Panc1 (cell line): Measurements from ENCODE around the gene ANXA3. TPM values are rescaled to one million over a fixed set of nuclear protein-coding genes. Genes with fewer than 3 reads are reported as not detected.

Experiments used
- ATAC-seq: fragments of 200-7000 bp; cut with Tn5 transposase; 2 replicates; pipeline ENCODE4 v1.9.1; 2020; ENCODE audit warnings: mild to moderate bottlenecking, moderate library complexity
- BruUV-seq: library from RNA; stranded (reverse); fragments of 400-500 nt; replicated peaks from 2 replicates; lab custom pipeline; 2021; lab: Mats Ljungman, UMichigan
- CTCF ChIA-PET: fragments of 300-600 bp; sonication (Branson Sonifier 250); formaldehyde crosslinking; loops from one replicate; lab custom pipeline; 2022; ENCODE audit warnings: antibody characterized with exemption; lab: Charles Lee
- POLR2A ChIA-PET: fragments of 300-600 bp; sonication (Branson Sonifier 250); formaldehyde crosslinking; loops from one replicate; lab custom pipeline; 2022; ENCODE audit warnings: antibody characterized with exemption; lab: Charles Lee
- DNase-seq: peaks from one replicate; pipeline ENCODE4 v3.0.0-alpha.2; 2010; ENCODE audit warnings: low read depth, low spot score
- H3K27ac ChIP-seq: 2 replicates; pipeline ENCODE4 v1.5.1; 2011; ENCODE audit warnings: mild to moderate bottlenecking, low read length, inconsistent platforms
- H3K27me3 ChIP-seq: fragments of 200-500 bp; sonication (Bioruptor generic); 2 replicates; pipeline ENCODE4 v1.6.0; 2014; ENCODE audit warnings: low read length, inconsistent platforms; ENCODE audit not compliant: control insufficient read depth, insufficient read depth
- H3K36me3 ChIP-seq: fragments of 200-500 bp; sonication (Bioruptor generic); 2 replicates; pipeline ENCODE4 v1.5.1; 2014; ENCODE audit warnings: inconsistent platforms, mild to moderate bottlenecking, low read length, moderate library complexity; ENCODE audit not compliant: control insufficient read depth, insufficient read depth
- H3K4me1 ChIP-seq: 2 replicates; pipeline ENCODE4 v1.5.1; 2011; ENCODE audit warnings: inconsistent platforms, mild to moderate bottlenecking, low read length, moderate library complexity; ENCODE audit not compliant: control insufficient read depth, insufficient read depth
- H3K4me3 ChIP-seq, 2 experiments: 2 replicates each; pipeline ENCODE4 v1.5.1; 2011 to 2012; ENCODE audit warnings: low read depth in 2 of 2, low read length in 2 of 2, mild to moderate bottlenecking in 2 of 2, inconsistent platforms in 1 of 2, moderate library complexity in 1 of 2
- H3K9me3 ChIP-seq: fragments of 200-500 bp; sonication (Bioruptor generic); 2 replicates; pipeline ENCODE4 v1.5.1; 2014; ENCODE audit warnings: low read depth, mild to moderate bottlenecking, inconsistent platforms, low read length, moderate library complexity; ENCODE audit not compliant: control insufficient read depth, insufficient read depth
- POLR2AphosphoS5 ChIP-seq: IDR thresholded peaks from 2 replicates; pipeline ENCODE4 v1.6.1; 2012; ENCODE audit warnings: mild to moderate bottlenecking, low read depth, low read length, moderate library complexity
- SIN3A ChIP-seq: IDR thresholded peaks from 2 replicates; pipeline ENCODE4 v1.6.1; 2012; ENCODE audit warnings: low read depth, mild to moderate bottlenecking, low read length, moderate library complexity, borderline replicate concordance; ENCODE audit not compliant: insufficient read depth
- TCF7L2 ChIP-seq: IDR thresholded peaks from 2 replicates; pipeline ENCODE4 v1.6.1; 2011; ENCODE audit warnings: mild to moderate bottlenecking, low read depth, low read length, inconsistent platforms
- in situ Hi-C: cut with HindIII; loops from 2 replicates; pipeline ENCODE4 v1.10.0; 2016; ENCODE audit warnings: low sequenced_read_pairs, low pct_unique_long_range_greater_than_20kb
- intact Hi-C: fragments of 100-400 bp; cut with micrococcal nuclease; formaldehyde crosslinking; loops from one replicate; pipeline ENCODE4 v1.10.0; 2022; ENCODE audit not compliant: unreplicated experiment
- total RNA-seq: library from RNA; stranded (reverse); gene quantifications from one replicate; pipeline ENCODE4 v1.2.1, GENCODE V29; 2021; ENCODE audit not compliant: unreplicated experiment
- TF ChIP-seq, protein P1 (sequence below), 2 experiments: IDR thresholded peaks; 2 replicates each; pipeline ENCODE4 v1.6.1; 2011 to 2012; ENCODE audit warnings: low read depth in 2 of 2, control low read depth in 1 of 2, low read length in 1 of 2, mild to moderate bottlenecking in 1 of 2, moderate library complexity in 1 of 2; ENCODE audit not compliant: insufficient read depth in 1 of 2
- TF ChIP-seq, protein P2 (sequence below): fragments of 450-650 bp; IDR thresholded peaks from 2 replicates; pipeline ENCODE4 v1.5.1; 2017; ENCODE audit warnings: mild to moderate bottlenecking

ANXA3 gene
- total RNA-seq, 1 experiment from 2014 or later, result 1.5 TPM

DNA sequence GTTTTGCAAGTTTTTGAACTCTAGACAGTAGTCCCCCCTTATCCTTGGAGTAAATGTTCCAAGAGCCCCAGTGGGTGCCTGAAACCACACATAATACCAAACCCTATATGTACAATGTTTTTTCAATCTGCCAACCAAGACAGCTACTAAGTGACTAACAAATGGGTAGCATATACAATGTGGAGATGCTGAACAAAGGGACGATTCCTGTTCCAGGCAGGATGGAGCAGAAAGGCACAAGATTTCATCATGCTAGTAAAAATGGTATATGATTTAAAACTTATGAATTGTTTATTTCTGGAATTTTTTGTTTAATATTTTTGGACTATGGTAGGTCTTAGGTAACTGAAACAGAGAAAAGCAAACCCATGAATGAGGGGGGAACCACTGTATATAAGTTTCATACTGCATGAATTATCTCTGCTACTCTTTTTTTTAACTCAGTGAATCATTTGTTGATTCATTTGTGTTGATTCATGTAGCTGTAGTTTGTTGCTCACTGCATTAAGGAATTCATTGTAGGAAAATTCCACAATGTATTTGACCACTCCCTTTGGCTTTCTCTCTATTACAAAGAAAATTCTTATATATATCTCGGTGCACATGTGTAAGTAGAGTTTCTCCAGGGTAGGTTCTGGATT lies 21.9 kb upstream of the ANXA3 start:
- DNase-seq (no peak), ATAC-seq (no peak)
- Histone ChIP-seq H3K9me3 (no peaks in the 10 kb centered on the region), H3K4me3 (no peak overlapping the region), H3K36me3 (no peaks in the 10 kb centered on the region), H3K27ac (no peak overlapping the region), H3K4me1 (no peaks in the 10 kb centered on the region), H3K27me3 (no peaks in the 10 kb centered on the region)
- BruUV-seq, result no TSS peak
- no peak for TF ChIP-seq TCF7L2
- TF ChIP-seq, protein P1, sequence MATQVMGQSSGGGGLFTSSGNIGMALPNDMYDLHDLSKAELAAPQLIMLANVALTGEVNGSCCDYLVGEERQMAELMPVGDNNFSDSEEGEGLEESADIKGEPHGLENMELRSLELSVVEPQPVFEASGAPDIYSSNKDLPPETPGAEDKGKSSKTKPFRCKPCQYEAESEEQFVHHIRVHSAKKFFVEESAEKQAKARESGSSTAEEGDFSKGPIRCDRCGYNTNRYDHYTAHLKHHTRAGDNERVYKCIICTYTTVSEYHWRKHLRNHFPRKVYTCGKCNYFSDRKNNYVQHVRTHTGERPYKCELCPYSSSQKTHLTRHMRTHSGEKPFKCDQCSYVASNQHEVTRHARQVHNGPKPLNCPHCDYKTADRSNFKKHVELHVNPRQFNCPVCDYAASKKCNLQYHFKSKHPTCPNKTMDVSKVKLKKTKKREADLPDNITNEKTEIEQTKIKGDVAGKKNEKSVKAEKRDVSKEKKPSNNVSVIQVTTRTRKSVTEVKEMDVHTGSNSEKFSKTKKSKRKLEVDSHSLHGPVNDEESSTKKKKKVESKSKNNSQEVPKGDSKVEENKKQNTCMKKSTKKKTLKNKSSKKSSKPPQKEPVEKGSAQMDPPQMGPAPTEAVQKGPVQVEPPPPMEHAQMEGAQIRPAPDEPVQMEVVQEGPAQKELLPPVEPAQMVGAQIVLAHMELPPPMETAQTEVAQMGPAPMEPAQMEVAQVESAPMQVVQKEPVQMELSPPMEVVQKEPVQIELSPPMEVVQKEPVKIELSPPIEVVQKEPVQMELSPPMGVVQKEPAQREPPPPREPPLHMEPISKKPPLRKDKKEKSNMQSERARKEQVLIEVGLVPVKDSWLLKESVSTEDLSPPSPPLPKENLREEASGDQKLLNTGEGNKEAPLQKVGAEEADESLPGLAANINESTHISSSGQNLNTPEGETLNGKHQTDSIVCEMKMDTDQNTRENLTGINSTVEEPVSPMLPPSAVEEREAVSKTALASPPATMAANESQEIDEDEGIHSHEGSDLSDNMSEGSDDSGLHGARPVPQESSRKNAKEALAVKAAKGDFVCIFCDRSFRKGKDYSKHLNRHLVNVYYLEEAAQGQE (IDR thresholded peaks at IDR 0.05; ENCODE audit: insufficient read depth in 1 of 2, low read depth in 2 of 2, low read length in 1 of 2), result no peak
- TF ChIP-seq POLR2AphosphoS5, result no peak
- CTCF ChIA-PET, result no interaction called here
- in situ Hi-C loops, result no loop called here
- intact Hi-C loops, result no loop called here
- POLR2A ChIA-PET, result no interaction called here

DNA sequence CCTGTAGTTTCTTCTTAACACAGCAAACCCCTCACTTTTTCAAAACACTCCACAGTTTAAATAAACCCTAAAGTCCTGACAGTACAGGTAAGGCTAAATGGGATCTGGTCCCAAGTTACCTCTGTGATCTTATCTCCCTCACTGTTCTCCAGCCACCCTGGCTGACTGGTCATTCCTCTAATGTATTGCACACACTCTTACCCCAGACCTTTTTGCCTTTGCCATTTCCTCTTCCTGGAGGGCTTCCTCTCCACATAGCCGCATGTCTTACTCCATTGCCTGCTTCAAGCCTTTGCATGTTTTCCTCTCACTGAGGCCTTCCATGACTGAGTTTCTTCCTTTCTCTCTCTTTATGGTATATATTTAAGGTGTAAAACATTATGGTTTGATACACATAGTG lies 19.5 kb upstream of the ANXA3 start:
- Histone ChIP-seq H3K27ac (no peak overlapping the region), H3K9me3 (no peaks in the 10 kb centered on the region), H3K4me1 (no peaks in the 10 kb centered on the region), H3K36me3 (no peaks in the 10 kb centered on the region), H3K27me3 (no peaks in the 10 kb centered on the region), H3K4me3 (no peak overlapping the region)
- CTCF ChIA-PET, result no interaction called here
- intact Hi-C loops, result no loop called here
- TF ChIP-seq SIN3A, result no peak
- TF ChIP-seq, protein P1 (IDR thresholded peaks at IDR 0.05; ENCODE audit: insufficient read depth in 1 of 2, low read depth in 2 of 2, low read length in 1 of 2), result no peak
- TF ChIP-seq TCF7L2, result no peak
- no peak for TF ChIP-seq POLR2AphosphoS5
- TF ChIP-seq, protein P2, sequence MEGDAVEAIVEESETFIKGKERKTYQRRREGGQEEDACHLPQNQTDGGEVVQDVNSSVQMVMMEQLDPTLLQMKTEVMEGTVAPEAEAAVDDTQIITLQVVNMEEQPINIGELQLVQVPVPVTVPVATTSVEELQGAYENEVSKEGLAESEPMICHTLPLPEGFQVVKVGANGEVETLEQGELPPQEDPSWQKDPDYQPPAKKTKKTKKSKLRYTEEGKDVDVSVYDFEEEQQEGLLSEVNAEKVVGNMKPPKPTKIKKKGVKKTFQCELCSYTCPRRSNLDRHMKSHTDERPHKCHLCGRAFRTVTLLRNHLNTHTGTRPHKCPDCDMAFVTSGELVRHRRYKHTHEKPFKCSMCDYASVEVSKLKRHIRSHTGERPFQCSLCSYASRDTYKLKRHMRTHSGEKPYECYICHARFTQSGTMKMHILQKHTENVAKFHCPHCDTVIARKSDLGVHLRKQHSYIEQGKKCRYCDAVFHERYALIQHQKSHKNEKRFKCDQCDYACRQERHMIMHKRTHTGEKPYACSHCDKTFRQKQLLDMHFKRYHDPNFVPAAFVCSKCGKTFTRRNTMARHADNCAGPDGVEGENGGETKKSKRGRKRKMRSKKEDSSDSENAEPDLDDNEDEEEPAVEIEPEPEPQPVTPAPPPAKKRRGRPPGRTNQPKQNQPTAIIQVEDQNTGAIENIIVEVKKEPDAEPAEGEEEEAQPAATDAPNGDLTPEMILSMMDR, result no peak
- POLR2A ChIA-PET, result no interaction called here
- DNase-seq (no peak), ATAC-seq (no peak)
- in situ Hi-C loops, result no loop called here
- no TSS peak for BruUV-seq
